Stimulated activated CD4-positive, alpha-beta T cell treated with anti-CD3 and anti-CD28 coated beads, Interleukin-4, amount 100 ng/mL, for 1 hour (primary cell): ENCODE measurements around the gene XCR1.
"Not testable (repeated sequence)": the region's sequence is repeated elsewhere in the genome, so short reads cannot be mapped to it uniquely, and the experiment has no call there.

ENCODE experiments used
- DNase-seq: peaks from one replicate; pipeline ENCODE4 v3.0.0-alpha.2; 2020

The XCR1 gene

DNA sequence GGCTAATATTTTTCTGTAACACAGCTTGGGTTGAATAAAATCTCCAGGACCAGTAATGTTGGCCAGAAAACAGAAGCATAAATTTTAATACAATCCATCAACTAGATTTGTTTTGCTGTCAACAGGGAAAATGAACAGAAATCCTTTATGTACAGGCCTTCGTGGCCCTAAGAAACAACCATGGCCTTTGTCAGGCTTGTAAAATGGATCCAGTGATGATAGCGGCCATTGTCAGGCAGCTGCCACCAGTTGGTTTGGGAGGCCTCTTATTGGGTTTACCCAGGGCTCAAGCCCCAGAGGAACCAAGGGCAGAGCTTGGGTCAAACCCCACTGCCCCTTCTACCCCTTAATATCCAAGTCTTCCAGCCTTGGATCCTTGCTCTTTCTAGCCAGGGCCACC is 26.1 kb downstream of the XCR1 start:
- DNase-seq, result no peak

DNA sequence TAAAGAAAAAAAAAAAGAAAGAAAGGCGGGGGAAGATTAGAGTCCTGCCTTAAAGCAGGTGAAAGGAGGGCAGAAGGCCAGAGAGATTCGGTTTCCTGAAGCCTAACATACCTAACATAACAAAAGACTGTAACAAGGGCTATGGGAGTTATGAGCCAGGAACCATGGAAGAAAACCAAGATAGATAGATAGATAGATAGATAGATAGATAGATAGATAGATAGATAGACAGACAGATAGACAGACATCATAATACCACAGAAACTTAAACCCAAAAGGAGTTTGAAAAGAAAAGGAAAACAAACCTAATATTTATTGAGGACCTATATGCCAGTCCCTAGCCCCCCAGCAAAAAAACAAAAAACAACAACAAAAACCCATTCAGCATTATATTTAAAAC is 29.3 kb downstream of the XCR1 start:
- DNase-seq, result no peak

GRCh38 chr3:45997499-45997898 is 29.8 kb downstream of the XCR1 start:
- not testable (repeated sequence) for DNase-seq

- DNase-seq, result peak; percentile 91
These were observed 31.8 kb downstream of the XCR1 start, which contains the start of gene FYCO1 for GRCh38 chr3:45995236-45996192. Gene FYCO1 (minus strand): TSS chr3:45995824. CDS start chr3:45984910, 10,914 bp downstream.

GRCh38 chr3:45994419-45995235 is 32.7 kb downstream of the XCR1 start:
- DNase-seq, result peak; percentile 33

GRCh38 chr3:45993421-45994027 is 33.8 kb downstream of the XCR1 start:
- no peak for DNase-seq

DNA sequence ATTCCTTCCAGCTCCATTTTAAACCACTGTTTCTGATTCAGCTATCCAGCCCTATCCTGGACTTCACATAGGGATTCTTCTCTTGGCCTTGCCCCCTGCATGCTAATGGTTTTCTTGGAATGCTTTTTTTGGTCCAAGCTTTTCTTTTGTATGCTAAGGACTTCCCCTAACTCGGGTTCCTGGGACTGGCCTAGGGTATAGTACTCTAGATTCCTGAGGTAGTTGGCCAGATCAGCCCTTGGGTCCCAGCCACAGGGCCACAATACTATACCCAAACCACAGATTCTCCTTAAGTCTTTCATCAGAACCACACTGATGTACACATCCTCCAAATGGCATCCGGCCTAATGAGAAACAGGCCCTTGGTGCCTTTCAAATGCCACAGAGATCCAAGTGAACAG is 34.5 kb downstream of the XCR1 start:
- no peak for DNase-seq

- no peak for DNase-seq
These were observed 35.1 kb downstream of the XCR1 start for GRCh38 chr3:45992133-45992729.

GRCh38 chr3:45991341-45991740 is 35.9 kb downstream of the XCR1 start:
- no peak for DNase-seq

DNA sequence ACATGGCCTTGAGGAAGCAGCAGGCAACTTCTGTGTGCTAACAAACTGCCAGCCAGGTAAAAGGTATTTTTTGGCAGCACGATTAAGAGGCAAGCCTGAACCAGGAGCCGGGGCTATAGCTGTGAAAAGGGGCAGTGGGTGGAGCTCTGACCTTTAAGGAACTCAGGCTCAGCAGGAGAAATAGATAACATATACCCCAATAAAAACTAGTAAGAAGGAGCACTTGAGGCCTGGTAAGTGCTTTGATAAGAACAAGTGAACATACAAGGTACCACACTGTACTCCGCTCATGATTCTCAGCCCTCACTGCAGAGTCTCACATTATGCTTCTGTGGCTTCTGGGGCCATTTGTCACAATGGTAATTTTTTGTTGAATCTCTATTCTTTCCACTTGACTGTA is 37.1 kb downstream of the XCR1 start:
- no peak for DNase-seq

DNA sequence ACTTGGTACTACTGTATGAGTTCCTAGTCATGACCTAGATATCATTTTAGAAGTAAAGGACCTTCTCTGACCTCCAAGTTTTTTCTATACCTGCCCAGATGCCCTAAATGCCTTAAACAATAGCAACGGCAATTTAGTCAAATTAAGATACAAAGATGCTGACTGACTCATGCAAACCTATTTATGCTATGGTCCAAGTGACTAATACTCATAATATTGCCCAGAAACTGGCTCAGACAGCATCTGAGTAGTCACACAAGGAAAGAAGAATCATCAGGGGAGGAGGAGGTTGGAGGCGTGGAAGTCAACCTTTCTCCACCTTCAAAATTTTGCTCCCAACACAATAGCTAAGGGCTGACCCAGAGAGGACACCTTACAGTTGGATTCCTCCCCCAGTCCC is 38.5 kb downstream of the XCR1 start:
- no peak for DNase-seq

- DNase-seq, result no peak
These were observed 38.9 kb downstream of the XCR1 start for GRCh38 chr3:45988362-45988761.

DNA sequence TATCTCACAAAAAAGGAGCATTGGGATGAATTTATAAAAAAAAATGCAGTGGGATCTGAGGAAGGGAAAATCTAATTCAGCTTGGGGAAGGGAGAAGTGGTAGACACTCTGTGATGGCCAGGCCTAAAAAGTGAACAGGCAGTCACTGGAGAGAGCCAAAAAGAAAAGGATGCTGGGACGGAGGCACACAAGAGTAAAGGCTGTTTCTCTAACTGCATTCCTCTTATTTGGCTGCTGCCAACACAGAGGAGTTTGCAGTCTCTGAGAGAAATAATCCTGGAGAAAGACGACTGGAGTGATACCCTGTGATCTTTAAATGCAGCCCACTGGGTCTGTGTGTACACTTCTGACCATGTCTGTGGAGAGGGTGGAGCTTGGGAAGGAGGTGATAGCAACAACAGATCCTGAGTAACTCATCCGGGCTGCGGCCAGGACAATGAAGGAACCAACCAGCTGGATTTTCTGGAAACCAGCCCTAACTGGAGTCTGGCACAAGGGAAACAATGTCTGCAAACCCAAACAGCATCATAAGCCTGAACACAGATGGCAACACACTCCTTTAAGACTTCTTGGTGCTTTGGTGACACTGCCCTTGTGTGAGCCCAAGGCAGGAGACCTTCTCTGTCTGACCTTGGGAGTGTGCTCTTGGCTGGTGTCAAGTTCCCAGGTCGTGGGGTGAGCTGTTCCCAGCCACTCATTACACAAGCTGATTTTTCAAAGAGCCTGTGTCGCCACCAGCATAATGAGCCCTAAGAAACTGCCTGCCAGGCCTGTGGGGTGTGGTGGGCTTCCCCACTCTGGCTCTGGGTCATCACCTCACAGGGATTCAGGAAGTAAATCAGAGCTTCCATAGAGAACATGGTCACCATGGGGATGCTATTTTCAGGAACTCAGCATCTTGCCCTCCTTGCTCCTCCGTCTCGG is 39.7 kb downstream of the XCR1 start:
- DNase-seq, result no peak

- no peak for DNase-seq
These were observed 40.8 kb downstream of the XCR1 start for GRCh38 chr3:45986303-45986982.

- DNase-seq, result no peak
These were observed 41.6 kb downstream of the XCR1 start for GRCh38 chr3:45985532-45986302.

DNA sequence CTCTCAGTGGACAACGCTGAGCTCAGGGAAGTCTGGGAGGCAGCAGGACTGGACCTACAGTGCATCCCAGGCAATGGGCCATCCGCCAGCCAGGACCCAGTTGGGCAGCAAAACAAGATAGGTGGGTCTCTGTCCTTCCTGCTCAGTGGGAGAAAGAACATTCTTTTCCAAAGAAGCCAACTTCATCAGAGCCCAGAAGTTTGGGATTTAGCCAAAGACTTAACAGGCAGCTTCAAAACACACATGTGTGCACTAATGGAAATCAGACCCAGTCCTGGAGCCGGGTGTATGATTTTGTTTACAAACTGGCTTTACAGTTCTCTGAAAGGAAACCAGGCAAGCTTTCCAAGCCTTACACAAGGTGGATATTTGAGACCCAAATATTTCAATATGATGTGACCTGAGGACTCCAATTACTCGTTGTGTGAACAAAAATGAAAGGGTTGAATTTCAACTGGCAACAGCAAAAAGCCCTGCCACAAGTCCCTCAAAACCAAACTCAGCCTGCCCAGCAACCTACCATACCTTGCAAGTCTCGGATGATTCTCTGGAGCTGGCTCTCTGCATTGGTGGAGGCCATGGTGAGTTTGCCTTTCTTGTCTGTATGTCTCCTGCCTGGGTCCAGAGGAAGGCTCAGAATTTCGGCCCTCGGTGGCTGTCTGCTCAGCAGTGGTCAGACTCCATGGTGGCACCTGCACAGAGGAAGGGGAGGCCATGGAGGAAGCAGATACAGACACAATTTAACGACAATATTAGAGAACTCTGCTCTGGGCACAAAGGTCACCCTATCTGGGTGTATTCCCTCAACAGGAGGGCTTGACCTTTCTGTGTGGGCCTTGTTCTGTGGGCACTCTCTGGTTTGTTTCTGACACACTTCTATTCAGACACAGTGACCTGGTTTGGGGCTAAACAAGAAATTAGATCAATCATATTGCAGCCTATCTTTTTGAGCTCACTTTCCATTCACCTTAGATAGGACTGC is 42.7 kb downstream of the XCR1 start:
- DNase-seq, result no peak

GRCh38 chr3:45983770-45984169 is 43.5 kb downstream of the XCR1 start:
- no peak for DNase-seq

- DNase-seq, result no peak
These were observed 45.8 kb downstream of the XCR1 start for GRCh38 chr3:45981346-45982074.
